ENCODE results near the gene IRAG1. TPM values are rescaled to one million over a fixed set of nuclear protein-coding genes. Genes with fewer than 3 reads are reported as not detected.

The IRAG1 gene
- total RNA-seq, 6 experiments from 2014 or later: 35.5 to 73.3 (median 38.2) TPM

DNA sequence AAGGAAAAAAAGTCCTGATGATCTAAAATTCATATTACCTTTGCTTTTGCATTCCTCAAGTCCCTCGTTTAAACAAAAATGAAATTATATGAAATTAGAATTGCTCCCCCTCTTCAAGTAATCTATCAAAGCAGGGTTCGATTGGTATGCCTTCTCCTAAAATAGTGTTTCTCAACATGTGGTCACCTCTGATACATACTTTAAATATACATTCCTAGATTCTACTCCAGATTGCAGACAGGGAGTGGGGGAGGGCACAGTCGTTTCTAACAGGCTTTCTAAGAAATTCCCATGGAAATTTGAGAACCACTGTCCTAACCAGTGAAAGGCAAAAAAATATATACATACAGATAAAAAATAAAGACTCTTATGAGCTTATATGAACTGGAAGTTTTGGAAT lies 22.6 kb upstream of the IRAG1 start:
- Mint-ChIP-seq H3K4me3 (no peak overlapping the region), H3K9me3 (no peaks in the 10 kb centered on the region), H3K4me1 (ENCODE audit: low read depth) (peaks cover 25% of the 10 kb centered on the region), H3K27me3 (ENCODE audit: insufficient read depth) (peaks cover 6% of the 10 kb centered on the region), H3K27ac (no peak overlapping the region), H3K36me3 (ENCODE audit: low read depth) (peaks cover 7% of the 10 kb centered on the region; the same call in 1 of the 2 replicates)
- TF ChIP-seq, protein P1, sequence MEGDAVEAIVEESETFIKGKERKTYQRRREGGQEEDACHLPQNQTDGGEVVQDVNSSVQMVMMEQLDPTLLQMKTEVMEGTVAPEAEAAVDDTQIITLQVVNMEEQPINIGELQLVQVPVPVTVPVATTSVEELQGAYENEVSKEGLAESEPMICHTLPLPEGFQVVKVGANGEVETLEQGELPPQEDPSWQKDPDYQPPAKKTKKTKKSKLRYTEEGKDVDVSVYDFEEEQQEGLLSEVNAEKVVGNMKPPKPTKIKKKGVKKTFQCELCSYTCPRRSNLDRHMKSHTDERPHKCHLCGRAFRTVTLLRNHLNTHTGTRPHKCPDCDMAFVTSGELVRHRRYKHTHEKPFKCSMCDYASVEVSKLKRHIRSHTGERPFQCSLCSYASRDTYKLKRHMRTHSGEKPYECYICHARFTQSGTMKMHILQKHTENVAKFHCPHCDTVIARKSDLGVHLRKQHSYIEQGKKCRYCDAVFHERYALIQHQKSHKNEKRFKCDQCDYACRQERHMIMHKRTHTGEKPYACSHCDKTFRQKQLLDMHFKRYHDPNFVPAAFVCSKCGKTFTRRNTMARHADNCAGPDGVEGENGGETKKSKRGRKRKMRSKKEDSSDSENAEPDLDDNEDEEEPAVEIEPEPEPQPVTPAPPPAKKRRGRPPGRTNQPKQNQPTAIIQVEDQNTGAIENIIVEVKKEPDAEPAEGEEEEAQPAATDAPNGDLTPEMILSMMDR (IDR thresholded peaks at IDR 0.05): no peak
- DNase-seq: no peak

DNA sequence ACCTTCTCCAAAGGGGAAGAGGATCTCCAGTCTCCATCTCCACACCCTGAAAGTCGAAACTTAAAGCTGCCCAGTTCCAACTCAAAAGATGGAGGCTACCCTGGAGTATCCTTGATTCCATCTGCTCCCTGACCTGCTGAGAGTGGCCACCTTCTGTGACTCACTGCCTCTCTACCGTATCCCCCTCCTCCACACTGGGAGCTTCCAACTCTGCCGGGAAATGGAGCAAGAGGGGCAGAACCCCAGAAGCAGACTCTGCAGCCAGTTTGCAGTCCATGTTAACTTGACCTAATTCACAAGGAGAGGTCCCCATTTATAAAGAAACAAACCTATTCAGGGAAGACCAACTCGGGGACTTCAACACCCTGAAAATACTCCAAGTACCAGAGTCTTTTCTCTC lies 22.0 kb upstream of the IRAG1 start:
- Mint-ChIP-seq H3K4me1 (ENCODE audit: low read depth) (peaks cover 25% of the 10 kb centered on the region), H3K4me3 (no peak overlapping the region), H3K27me3 (ENCODE audit: insufficient read depth) (peaks cover 6% of the 10 kb centered on the region), H3K27ac (no peak overlapping the region), H3K36me3 (ENCODE audit: low read depth) (peaks cover 7% of the 10 kb centered on the region; the same call in 1 of the 2 replicates), H3K9me3 (no peaks in the 10 kb centered on the region)
- DNase-seq: no peak
- TF ChIP-seq, protein P1 (IDR thresholded peaks at IDR 0.05): no peak

DNA sequence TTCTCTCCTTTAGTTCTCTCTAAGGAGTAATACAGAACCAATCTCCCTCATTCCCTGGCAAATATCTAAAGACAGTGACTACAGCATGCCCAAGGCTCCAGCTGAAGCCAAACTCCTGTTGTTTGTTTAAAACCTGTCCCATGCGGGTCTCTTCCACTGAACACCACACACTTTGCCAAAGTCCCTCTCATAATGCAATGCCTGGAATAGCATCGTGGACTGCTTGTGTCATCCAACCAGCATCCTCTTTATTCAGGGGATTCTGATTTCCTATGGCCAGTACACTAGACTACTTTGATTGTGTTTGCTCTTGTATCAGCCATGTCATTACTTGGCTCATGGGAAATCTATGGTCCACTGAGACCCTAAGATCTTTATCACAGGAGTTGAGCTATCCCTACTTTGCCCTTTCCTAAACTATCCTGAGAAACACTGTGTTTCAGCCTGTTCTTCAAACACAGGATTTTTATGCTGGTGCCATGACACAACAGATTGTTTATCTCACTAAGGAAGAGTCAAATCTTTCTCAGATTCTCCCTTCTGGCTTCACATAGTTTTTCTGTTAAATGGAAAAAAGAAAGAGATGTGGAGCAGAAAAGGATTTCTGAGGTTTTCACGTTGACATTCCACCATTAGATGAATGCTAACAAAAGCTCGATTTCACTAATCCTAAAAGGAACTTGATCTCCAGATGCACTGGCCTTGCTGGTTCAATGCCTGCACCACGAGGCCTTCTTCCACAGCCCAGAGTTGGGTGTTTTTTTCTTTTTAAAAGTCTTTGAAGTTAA lies 15.9 kb upstream of the IRAG1 start:
- no peaks in the 10 kb centered on the region; the same call in none of the 2 replicates for H3K27me3 Mint-ChIP-seq (ENCODE audit: insufficient read depth)
- no peaks in the 10 kb centered on the region for H3K9me3 Mint-ChIP-seq
- DNase-seq: no peak
- H3K36me3 Mint-ChIP-seq (ENCODE audit: low read depth): no peaks in the 10 kb centered on the region
- H3K4me3 Mint-ChIP-seq: no peak overlapping the region
- TF ChIP-seq, protein P1 (IDR thresholded peaks at IDR 0.05): no peak
- H3K4me1 Mint-ChIP-seq (ENCODE audit: low read depth): peaks cover 8% of the 10 kb centered on the region; the same call in 1 of the 2 replicates
- no peak overlapping the region for H3K27ac Mint-ChIP-seq

DNA sequence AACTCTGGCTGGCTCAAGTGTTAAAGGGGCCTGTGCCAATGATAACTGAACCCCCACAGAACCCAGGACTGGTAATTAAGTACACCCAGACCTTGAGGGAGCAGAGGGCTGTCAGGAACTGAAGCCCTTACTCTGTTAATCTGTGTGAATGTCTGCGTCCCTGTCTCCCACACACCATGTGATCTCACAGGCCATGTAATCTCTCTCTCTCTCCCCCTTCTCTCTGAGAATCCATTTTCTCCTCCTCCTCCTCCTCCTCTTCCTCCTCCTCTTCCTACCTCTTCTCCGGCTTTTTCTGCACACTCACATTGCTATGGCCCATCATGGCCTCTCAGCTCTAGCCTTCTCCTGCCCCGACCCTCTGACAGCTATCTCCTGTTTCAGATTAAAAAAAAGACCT lies 14.6 kb upstream of the IRAG1 start:
- H3K36me3 Mint-ChIP-seq (ENCODE audit: low read depth): no peaks in the 10 kb centered on the region
- no peaks in the 10 kb centered on the region; the same call in none of the 2 replicates for H3K27me3 Mint-ChIP-seq (ENCODE audit: insufficient read depth)
- no peaks in the 10 kb centered on the region for H3K9me3 Mint-ChIP-seq
- no peak for DNase-seq
- no peak overlapping the region for H3K4me3 Mint-ChIP-seq
- no peak overlapping the region for H3K27ac Mint-ChIP-seq
- H3K4me1 Mint-ChIP-seq (ENCODE audit: low read depth): no peaks in the 10 kb centered on the region
- TF ChIP-seq, protein P1 (IDR thresholded peaks at IDR 0.05): no peak

DNA sequence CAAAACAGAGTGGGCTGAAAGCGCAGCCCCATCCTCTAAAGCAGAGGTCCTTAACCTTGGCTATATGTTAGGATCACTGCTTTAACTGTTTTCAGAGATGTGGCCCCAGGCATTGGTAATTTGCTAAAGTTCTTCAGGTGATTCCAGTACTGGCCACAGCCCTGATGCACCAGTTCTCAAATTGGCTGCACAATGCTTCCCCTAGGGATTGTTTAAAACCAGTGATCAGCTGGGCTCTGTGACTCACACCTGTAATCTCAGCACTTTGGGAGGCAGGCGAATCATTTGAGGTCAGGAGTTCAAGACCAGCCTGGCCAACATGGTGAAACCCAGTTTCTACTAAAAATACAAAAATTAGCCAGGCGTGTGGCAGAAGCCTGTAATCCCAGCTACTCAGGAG lies 8.4 kb upstream of the IRAG1 start:
- Mint-ChIP-seq H3K36me3 (ENCODE audit: low read depth) (peaks cover 14% of the 10 kb centered on the region), H3K4me3 (no peak overlapping the region), H3K27ac (no peak overlapping the region), H3K27me3 (ENCODE audit: insufficient read depth) (no peaks in the 10 kb centered on the region; the same call in none of the 2 replicates), H3K9me3 (peaks cover 23% of the 10 kb centered on the region), H3K4me1 (ENCODE audit: low read depth) (peaks cover 7% of the 10 kb centered on the region; the same call in 1 of the 2 replicates)
- DNase-seq: no peak
- TF ChIP-seq, protein P1 (IDR thresholded peaks at IDR 0.05): no peak

Measured in HFFc6 (cell line).